GM19372 (cell line): ENCODE data around the gene GALNT16.
"Not testable (repeated sequence)": the region's sequence is repeated elsewhere in the genome, so short reads cannot be mapped to it uniquely, and the experiment has no call there.

Experiments used
- ATAC-seq: cut with Tn5 transposase; IDR thresholded peaks from one replicate; pipeline ENCODE4 v1.9.1; 2021; ENCODE audit warnings: mild to moderate bottlenecking, low read depth, moderate library complexity; ENCODE audit not compliant: unreplicated experiment

The GALNT16 gene

DNA sequence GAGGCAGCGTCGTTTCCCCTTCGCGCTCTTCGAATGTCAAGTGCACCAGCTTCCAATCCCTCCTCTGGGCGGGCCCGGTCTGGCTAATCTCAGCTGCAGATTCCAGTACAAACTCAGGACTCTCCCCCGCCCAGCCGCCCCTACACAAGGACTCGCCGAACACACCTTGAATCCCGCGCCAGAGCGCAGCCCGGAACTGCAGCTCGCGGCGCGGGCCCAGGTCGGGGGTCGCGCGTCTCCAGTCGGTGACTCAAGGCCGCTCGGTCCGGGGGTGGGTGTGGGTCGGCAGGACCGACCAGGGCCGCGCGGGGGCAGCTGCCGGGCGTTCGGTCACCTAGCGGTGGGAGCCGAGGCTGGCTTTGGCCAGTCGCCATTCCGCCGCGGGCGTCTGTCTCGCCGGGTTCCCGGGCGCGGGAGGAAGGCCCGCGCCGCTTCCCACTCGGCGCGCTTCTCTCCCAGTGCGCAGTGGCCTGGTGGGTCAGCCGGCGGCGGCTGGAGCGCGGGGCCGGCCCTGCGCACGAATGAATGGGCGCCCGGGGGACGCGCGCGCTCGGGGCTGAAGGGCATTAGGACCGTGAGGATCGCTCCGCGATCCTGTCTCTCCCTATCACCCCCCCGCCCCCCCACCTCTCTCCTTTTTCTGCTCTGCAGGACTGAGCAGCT is at the start of gene GALNT16:
Gene GALNT16, plus strand, starts transcription at position 632 of the 663 bp plus-strand sequence. CDS start 133 bp downstream, outside the sequence.
- no peak for ATAC-seq

DNA sequence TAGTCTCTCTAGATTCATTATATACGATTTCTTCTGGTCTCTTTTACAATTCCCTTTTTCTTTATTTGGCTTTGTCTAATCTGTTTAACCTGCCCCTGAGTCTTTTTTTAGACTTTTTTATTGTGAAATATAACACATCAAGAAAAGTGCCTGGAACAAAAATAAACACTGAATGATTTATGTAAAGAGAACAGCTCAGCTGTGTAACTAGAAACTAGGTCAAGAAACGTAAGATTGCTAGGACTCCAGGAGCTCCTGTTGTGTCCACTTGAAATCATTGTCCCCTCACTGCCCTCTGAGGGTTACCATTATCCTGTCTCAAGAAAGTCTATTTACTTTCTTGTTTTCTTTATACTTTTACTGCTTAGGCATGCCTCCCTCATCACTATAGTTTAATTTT is 45.6 kb upstream of the GALNT16 start:
- no peak for ATAC-seq

DNA sequence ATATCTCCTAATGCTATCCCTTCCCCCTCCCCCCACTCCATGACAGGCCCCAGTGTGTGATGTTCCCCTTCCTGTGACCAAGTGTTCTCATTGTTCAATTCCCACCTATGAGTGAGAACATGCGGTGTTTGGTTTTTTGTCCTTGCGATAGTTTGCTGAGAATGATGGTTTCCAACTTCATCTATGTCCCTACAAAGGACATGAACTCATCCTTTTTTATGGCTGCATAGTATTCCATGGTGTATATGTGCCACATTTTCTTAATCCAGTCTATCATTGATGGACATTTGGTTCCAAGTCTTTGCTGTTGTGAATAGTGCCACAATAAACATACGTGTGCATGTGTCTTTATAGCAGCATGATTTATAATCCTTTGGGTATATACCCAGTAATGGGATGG is 42.3 kb upstream of the GALNT16 start:
- ATAC-seq, result not testable (repeated sequence)

GRCh38 chr14:69224946-69225345 is 35.0 kb upstream of the GALNT16 start:
- no peak for ATAC-seq

DNA sequence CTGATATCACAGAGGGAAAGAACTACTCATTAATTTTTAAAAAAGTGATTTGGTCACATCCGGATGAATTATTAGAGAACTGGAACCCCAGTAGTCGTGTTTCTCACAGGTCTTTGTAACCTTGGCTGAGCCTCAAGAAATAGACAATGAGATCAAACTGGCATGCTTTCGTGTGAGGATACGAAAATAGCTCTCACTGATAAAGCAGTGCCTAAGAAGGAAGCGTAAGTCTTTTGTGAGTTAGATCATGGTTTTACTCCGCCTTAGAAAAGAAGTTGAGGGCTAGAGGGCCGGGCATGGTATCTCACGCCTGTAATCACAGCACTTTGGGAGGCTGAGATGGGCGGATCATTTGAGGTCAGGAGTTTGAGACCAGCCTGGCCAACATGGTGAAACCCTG is 33.8 kb upstream of the GALNT16 start:
- ATAC-seq, result no peak

GRCh38 chr14:69226736-69227135 is 33.2 kb upstream of the GALNT16 start:
- no peak for ATAC-seq

GRCh38 chr14:69231486-69231885 is 28.5 kb upstream of the GALNT16 start:
- no peak for ATAC-seq

- no peak for ATAC-seq
These were observed 27.6 kb upstream of the GALNT16 start for GRCh38 chr14:69232388-69232787.

- no peak for ATAC-seq
These were observed 25.9 kb upstream of the GALNT16 start for GRCh38 chr14:69234106-69234505.

DNA sequence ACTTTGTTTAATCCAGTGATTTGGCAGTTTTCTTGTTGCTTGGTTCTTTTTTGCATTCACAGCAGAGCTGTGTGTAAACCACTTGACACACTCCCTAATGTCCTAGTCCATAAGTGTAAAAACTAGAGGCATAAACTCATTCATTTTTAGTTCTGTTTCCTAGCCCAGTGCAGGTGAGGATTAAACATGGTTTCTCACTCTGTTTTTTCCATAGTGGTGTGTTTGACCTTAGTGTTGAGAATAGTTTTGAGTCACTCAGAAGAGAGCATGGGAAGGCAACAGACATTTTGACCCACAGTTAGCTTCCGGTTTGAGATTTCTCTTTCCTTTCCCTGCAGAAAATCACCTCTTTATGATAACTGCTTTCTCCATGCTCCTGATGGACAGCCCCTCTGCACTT is 24.2 kb upstream of the GALNT16 start:
- ATAC-seq, result no peak

DNA sequence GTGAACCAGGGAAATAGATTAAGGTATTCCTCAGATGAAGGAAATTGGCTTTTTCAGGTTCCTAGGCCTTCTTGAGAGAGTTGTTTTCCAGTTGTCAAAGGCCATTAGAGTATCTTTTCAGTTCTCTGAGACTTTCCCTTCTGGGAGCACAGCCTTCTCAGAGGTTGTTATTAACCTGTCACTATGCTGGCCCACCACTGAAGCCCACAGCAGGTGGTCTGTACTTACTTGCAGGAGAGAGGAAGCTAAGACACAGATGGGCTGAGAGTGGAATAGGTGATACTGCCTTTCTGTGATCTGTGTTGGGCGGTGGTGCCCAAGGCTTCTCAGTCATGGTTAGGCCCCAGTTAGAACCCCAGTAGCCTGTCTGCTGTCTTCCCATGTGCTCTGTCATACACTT is 22.8 kb upstream of the GALNT16 start:
- ATAC-seq, result no peak

- no peak for ATAC-seq
These were observed 22.4 kb upstream of the GALNT16 start for GRCh38 chr14:69237584-69237983.

- ATAC-seq, result no peak
These were observed 21.1 kb upstream of the GALNT16 start for GRCh38 chr14:69238883-69239282.

DNA sequence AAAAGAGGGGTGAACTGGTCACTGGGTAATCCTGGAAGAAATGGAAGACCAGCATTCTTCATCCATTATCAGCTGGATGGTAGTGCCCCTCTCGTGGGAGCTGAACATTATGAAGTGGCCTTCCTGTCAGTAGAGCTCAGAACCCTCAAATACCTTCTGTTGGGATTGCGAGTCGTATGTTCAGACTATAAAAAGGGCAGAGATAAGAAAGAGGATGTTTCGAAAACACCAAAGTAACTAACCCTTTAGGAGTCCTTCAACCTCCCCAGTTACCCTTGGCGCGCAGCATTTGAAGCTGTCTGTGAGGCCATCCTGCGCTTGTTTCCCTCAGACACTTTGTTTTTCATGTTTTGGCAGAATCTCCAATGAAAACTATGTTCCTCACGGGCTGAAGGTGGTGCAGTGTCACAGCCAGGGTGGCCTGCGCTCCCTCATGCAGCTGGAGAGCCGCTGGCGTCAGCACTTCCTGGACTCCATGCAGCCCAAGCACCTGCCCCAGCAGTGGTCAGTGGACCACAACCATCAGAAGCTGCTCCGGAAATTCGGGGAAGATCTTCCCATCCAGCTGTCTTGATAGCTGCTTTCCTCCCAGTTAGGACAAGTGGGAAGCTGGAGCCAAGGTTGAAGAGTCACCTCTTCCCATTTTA is 19.3 kb upstream of the GALNT16 start:
- ATAC-seq, result no peak

GRCh38 chr14:69241577-69241976 is 18.4 kb upstream of the GALNT16 start:
- ATAC-seq, result no peak

DNA sequence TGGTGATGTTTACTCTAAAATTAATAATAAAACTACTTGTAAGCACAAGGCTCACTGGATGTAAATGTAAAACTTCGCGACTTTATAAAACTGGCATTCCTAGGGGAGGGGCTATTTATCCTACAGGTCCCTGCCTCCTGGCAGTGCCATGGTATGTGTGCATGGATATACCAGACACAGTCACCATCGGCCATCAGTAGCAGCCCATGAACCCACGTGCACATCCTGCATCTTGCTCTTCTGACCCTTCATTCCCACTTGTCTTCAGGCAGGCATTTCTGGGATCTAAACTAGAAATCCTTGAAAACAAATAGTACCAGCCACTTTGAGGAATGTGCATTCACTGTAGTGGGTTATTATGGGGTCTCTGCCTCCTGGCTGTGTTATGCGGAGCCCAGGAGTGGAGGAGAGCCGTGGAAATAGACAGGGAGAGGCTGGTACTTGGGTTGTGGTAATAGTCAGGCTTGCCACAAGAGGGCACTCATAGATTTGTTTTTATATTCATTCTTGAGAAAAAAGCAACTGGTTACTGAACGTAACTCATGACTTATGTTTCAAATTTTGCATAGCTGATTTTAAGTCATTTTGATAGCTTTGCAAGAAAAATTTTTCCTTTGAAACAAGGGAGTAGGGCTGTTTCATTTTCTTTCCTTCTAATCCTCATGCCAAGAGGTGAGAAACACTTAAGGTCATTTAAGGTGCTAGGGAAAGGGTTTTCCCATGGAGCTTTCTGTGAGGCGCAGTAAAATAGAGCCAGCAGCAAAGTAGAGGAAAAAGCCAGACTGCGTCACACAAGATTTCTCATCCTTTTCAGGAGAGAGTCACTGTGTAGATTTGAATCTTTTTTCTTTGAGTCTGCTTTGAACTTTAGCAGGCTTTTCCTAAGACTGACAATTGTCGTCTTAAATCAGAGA is 17.4 kb upstream of the GALNT16 start:
- ATAC-seq, result no peak

GRCh38 chr14:69244946-69245345 is 15.0 kb upstream of the GALNT16 start:
- ATAC-seq, result no peak

DNA sequence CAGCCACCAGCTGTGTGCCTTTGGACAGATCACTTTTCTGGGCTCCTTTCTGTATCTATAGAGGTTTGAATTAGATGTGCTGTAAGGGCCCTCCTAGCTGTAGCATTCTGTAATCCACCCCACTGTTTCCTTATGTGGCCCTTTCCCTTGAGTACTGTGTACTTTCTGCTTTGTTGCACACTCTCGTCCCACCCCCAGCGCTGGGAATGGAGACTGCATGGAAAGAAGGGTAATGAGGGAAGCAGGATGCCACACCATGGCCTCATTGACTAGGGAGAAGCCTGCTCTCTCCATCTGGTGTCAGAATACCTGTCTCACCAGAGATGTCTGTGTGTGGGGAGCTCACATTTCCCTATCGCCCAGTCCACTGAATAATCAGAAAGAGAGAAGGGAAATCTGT is 13.6 kb upstream of the GALNT16 start:
- no peak for ATAC-seq

DNA sequence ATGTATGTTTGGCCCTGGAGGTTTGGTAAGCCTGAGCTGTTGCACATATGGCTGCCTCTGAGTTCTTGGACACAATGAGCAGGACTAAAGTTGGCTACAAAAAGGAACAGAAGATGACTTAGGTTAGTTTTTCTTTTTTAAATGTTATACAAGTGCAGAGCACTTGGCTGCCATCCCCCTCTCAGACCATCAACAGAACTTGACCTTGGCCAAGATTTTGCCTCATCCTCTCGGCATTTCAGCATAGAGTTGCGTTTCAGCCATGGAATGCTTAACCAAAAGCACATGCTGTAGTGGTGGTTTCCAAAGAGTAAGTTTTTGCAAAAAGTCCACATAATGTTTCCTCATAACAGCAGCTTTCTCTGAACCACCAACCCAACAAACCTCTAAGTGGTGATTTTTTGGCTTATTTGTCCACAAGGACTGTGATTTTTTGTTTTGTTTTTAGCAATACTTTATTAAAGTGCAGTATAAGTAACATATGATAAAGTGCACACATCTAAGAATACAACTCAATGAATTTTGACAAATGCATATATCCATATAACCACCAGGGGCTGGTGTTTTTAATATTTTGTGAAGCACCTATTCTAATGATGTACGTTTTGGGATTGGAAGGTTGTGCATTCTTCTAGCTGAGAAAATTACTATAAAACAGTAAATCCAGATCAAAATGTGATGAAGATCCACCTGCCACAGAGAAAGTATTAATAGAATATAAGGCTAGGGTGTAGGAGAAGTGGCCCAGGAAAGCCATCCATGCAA is 12.1 kb upstream of the GALNT16 start:
- ATAC-seq, result no peak

DNA sequence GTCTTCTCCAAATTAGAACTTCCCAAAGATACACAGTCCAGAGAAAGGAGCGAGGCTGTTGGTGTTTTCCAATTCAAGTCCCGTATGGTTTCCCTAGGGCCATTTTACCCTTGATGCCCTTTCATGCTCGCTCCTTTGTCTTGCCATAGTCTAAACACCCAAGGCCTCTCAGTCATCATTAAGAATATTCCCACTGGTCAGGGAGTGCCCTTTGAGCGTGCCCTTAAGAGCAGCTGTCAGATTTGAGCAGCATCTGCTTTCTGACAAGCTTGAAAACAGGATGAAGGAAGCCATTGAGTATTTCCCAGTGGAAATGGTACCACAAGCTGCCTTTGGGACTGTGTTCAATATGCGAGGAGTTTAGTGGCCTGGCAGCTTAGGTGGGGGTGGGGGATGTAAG is 10.4 kb upstream of the GALNT16 start:
- no peak for ATAC-seq

DNA sequence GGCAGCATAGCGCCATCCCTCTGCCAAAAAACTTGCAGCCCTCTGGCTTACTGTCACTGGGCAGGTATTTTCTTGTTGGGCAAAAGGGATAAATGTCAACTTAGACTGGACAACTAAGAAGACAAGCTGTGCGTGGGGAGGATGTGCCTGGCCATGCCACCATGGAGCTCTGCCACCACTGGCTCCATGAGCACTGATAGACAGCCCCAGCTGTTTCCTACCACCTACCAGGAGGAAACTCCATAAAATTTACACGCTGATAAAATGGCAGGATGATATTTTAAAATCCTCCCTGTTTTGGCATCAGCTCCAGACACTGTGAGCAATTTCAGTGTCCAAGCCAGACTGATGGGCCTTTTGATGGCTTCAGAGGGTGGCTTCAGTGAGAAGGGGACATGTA is 7.1 kb upstream of the GALNT16 start:
- ATAC-seq, result no peak
